GM15510 (cell line): ENCODE measurements around the gene EYA2.

ENCODE experiments used
- POLR2A ChIP-seq: IDR thresholded peaks from 3 replicates; pipeline ENCODE4 v1.6.1; 2011; ENCODE audit warnings: borderline replicate concordance; ENCODE audit not compliant: insufficient read length; ENCODE audit errors: extremely low read depth

Gene EYA2

DNA sequence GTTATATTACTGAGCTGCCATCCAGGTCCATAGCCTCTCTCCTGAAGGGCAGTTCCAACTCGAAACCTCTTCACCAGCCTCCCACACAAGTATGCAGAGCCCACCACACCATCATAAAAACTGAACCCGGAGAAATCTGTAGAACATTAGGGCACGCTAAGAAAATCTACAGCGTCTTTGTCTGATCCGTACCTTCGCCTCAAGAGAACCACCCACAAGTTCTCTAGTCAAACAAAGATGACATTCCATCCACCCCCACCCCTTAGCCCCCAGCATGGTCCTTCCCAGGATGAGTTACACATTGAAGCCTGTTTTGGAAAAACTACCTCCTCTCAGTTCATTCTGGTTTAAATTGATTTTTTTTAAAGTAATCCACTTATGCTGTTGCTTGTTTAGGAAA, 242.1 kb downstream of the EYA2 start:
- TF ChIP-seq POLR2A, result no peak

DNA sequence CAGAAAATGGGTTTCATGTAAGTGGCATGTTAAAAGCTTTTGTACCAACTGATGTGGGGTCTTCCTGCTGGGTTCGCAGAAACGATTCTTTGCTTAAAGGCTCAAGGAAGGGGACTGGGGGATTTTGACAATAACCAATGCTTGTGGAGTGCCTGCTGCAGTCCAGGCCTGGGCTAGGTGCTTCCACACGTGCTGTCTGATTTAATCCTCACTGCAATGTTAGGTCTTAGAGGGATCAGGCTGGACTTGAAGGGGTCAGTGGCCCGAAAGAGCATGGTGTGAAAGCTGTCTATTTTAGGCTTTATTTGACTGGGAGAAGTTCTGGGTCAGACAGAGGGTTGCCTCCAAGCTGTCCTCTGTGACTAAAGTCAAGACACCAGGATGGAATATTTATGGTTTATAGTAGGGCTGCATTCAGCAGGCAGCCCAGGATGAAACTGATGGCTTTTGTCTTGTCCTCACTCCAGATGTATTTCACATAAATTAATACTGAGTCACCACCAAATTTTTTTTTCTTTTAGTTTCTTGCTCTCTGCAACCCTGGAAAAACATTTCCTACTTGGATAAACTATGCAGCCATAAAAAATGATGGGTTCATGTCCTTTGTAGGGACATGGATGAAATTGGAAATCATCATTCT, 242.7 kb downstream of the EYA2 start:
- no peak for TF ChIP-seq POLR2A

DNA sequence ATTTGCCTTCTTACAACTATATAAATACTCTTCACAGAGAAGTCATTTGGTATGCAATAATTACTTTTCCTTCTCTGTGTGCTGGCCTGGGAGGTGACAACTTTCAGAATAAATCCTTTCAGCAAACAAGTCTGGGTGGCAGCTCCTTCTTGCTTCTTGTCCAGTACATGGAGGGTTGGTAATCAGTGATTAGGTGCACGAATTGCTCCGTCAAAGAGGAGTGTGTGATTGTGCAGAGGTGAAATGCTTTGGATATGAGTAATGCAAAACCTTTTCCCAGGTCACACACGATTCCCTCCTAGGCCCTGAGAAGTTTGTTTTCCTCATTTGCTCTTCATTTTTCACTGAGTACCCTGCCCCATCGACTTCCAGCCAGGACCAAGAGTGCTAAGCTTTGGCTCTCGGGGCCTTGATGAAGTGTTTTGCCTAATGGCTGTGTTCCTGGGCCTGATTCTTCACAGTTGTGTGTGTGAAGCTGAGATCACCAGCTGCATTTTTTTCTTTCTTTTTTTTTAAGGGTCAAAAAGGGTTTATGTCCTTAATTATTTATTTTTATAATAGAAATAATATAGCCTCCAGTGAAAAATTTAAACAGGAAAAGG, 245.4 kb downstream of the EYA2 start:
- TF ChIP-seq POLR2A, result no peak

DNA sequence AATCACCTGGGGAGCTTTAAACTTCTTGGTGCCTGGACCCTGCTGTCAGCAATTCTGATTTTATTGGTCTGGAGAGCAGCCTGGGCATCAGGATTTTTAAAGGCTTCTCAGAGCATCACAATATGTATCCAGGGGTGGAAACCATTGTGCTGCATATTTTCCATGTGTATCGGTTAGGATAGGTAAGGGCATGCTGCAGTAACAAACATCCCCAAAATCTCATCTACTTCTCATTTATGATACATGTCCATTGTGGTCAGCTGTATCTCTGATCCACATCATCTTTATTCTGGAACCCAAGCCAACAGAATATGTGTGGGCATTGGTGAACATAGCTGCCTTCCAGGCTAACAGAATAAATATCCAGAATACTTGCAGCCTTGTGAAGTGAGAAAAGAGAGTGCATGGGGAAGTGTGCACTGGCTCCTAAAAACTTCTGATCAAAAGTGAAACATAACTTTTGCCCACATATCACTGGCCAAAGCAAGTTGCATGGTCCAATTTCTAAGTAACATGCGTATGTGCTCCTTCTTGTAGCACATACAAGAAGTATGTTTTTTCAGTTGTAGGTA, 246.8 kb downstream of the EYA2 start:
- TF ChIP-seq POLR2A, result no peak

DNA sequence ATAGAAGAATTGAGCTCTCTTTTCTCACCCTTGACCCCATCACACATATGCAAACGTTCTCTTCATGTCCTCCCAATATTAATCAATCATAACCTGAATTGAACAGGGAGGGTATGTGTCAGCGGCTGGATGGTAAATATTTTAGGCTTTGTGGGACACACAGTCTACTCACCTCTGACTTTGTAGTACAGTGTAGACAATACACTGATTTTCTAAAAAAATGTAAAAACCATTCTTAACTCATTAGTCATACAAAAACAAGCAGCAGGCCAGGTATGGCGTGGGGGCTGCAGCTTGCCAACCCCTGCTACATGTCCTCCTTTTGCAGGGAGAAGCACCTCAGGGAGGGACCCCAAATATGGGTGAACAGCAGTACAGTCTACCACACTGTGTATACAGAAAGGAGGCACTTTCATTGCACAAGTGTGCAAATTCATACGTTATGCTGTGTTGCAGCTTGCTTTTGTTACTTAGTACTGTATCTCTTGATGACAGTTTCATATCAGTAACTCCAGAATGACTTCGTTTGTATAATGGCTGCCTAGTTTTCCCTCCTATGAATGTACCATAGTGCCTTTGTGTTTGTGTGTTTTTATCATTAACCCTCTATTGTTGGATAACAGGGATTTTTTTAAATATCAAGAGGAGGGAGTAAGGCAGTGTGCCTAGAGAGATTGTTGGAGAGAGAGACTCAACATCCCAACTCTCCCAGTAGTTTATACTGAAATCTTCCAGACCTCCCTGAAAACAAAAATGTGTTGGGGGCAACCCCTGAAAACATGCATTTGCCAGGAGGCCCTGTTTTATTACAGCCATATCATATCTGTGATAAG, 247.5 kb downstream of the EYA2 start:
- no peak for TF ChIP-seq POLR2A

DNA sequence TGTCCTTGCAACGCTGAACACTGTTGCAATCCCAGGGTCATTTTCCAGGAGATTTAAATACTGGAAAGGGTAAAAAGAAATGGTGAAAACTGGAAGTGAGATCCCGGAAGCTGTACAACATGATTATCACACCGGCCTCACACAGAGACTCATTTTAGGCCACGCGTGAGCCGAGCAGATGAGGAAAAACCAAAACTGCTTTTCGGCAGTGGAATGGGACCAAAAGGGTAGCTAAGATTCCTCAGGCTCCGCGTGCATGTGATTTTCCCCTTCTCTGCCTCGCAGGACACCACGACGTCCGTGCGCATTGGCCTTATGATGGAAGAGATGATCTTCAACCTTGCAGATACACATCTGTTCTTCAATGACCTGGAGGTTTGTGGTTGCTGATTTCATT, 248.1 kb downstream of the EYA2 start:
- no peak for TF ChIP-seq POLR2A

DNA sequence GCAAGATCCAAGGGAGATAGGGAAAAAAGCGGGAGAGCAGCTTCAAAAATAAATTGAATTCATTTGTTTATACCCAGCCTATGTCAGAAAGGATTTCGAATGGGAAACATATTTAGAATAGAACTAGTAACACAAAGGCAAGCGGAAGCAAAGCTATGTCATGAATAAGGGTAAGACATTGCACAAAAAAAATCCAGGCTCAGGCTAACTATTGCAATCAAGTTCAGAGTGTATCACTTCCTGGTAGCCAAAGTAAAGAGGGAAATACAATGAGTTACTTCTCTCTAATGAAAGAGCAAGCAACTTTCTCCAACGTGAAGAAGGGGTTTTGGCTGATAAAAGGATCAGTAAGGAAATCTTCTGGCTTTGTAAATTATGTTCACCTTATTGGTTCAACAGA, 249.0 kb downstream of the EYA2 start:
- TF ChIP-seq POLR2A, result no peak

DNA sequence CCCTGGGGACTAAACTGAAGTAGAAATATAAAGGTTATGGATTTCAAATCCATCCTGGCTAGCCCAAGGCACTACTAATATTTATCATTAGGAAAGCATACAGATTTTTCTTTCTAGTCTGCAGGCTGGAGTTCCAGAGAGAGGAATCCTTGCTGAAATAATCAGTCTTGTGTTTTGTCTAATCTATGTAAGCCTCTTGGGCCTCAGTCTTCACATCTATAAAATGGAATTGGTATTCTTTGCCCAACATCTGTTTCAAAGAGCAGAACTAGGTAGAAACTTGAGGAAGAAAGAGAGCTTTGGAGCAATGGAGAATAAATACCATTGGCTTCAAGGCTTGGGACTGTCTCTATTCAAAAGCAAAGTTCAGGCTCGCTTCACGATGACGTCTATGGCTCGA, 249.8 kb downstream of the EYA2 start:
- TF ChIP-seq POLR2A, result no peak

DNA sequence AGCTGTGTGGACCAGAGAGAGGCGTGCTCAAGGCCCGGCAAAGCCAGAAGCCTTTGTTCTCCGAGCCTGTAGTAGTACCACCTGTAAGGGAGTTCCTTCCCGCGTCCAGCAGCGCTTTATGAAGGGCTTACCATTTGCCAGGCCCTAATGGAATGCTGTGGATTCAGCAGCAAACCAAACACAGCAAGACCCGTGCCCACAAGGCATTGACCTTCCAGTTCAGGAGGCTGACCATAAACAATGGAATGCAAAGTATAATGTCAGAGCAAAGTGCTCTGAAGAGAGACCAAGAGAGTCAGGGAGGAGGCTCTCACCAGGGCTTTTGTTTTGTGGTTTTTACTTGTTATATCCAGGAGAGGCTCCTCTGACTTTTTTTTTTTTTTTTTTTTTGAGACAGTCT, 252.0 kb downstream of the EYA2 start:
- no peak for TF ChIP-seq POLR2A

DNA sequence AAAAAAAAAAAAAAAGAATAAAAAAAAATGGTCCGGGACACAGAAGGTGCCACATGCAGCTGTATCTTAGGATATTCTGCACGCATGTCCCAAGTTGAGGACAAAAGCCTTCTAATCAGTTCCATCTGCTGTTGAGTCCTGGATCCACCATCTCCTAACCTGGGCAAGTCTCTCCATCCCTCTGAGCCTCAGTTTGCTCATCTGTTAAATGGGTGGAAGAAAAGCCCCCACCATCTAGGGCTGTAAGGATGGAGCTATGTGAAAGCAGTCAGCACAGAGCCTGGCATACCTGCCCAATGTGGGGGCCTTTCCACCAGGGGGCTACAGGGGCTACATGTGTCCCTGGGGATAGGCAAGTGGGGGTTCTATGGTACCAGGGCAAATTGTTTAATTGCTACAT, 253.4 kb downstream of the EYA2 start:
- no peak for TF ChIP-seq POLR2A

DNA sequence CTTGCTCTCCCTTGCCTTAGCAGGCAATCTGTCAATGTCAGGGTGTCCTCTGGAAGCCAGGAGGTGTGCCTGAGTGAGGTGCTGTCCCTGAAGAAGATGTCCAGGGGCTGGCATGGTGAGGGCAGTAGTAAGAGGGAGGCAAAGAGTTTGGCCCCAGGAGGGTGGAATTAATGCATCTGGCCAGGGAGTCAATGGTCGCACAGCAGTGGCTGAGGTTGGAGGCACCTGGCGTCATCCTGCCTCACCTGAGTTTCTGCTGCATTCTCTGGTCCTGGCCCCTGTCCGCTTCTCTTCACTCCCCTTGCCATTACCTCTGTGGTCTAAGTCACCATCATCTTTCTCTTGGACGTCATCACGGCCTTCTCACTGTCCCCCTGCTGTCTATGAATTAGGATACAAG, 255.3 kb downstream of the EYA2 start:
- TF ChIP-seq POLR2A, result no peak

DNA sequence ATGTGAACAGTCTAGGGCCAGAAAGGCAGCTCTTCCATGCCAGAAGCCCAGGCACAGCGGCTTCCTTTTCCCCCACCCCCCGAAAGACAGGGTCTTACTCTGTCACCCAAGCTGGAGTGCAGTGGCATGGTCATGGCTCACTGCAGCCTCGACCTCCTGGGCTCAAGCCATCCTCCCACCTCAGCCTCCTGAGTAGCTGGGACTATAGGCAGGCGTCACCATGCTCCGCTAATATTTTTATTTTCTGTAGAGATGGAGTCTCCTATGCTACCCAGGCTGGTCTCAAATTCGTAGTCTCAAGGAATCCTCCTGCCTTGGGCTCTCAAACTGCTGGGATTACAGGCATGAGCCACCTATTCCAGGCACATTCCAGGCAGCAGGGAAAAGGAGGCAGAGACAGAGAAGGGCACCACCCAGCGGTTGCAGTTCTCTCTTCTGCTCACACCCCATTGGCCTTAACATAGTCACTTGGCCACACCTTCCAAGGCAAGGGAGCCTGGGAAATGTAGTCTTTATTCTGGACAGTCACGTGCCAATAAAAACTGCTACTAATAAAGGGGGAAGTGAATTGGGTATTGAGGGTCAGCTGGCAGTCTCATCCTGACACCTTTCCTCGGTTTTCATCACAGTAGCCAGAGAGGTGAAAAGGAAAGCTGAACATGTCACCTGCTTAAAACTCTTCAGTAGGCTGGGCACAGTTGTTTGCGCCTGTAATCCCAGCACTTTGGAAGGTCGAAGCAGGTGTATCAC, 255.9 kb downstream of the EYA2 start:
- TF ChIP-seq POLR2A, result no peak

DNA sequence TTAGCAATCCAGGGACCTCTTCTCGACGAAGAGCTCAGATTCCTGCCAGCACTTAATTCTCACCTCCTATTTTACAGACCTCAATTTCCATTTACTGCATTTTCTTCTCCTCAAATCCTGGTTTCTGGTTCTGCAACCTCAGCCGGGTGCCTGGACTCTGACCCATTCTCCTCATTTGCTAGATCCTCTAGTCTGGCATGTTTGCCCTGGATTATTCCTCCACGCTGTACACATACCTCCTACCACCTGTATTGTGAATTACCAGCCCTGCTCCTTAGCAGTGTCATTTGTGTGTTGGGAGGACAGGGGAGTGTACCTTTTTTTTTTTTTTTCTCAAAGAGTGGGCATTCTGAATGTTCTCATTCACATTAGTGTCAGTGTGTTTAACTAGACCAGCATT, 257.4 kb downstream of the EYA2 start:
- no peak for TF ChIP-seq POLR2A

DNA sequence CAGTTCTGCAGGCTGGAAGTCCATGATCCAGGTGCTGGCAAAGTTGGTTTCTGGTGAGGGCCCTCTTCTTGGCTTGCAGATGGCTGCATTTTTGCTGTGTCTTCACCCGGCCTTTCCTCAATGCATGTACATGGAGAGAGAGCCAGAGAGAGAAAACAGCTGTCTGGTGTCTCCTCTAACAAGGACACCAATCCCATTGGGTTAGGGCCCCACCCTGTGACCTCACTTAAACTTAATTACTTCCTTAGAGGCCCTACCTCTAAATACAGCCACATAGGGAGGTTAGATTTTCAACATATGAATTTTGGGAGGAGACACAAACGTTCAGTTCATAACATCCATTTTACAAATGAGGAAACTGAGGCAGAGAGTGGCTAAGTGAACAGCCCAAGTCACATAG, 259.4 kb downstream of the EYA2 start:
- TF ChIP-seq POLR2A, result no peak
